Upper lobe of left lung (tissue), 6 donors: ENCODE data around the gene TRAF3. TPM values are rescaled to one million over a fixed set of nuclear protein-coding genes. Genes with fewer than 3 reads are reported as not detected.
A peak's percentile ranks its signal among the peaks of the same experiment; 100 is the strongest.

ENCODE experiments used
- ATAC-seq, 2 donors: fragments of 200-7000 bp; cut with Tn5 transposase; one replicate each; pipeline ENCODE4 v1.9.1; 2022; ENCODE audit warnings: mild to moderate bottlenecking in 2 of 2, moderate library complexity in 2 of 2; ENCODE audit not compliant: low FRiP score in 2 of 2
- DNase-seq, 2 donors: peaks; one replicate each; pipeline ENCODE4 v3.0.0-alpha.2; 2019 to 2020
- H3K27ac ChIP-seq, 4 donors: fragments of 200-600 bp; sonication (generic); one replicate each; pipeline ENCODE4 v1.5.1; 2016 to 2019
- H3K27me3 ChIP-seq, 4 donors: fragments of 200-600 bp; sonication (generic); one replicate each; pipeline ENCODE4 v1.5.1; 2017 to 2019
- H3K36me3 ChIP-seq, 4 donors: fragments of 200-600 bp; sonication (generic); one replicate each; pipeline ENCODE4 v1.5.1; 2016 to 2019
- H3K4me1 ChIP-seq, 4 donors: fragments of 200-600 bp; sonication (generic); one replicate each; pipeline ENCODE4 v1.5.1; 2018 to 2019
- H3K4me3 ChIP-seq, 4 donors: fragments of 200-600 bp; sonication (generic); one replicate each; pipeline ENCODE4 v1.5.1; 2017 to 2019; ENCODE audit warnings: mild to moderate bottlenecking in 2 of 4, moderate library complexity in 1 of 4
- H3K9me3 ChIP-seq, 4 donors: fragments of 200-600 bp; sonication (generic); one replicate each; pipeline ENCODE4 v1.5.1; 2018 to 2019
- EP300 ChIP-seq, 4 donors: sonication (generic); formaldehyde crosslinking; IDR thresholded peaks; one replicate each; pipeline ENCODE4 v1.5.1; 2017; ENCODE audit warnings: antibody characterized with exemption in 4 of 4, control low read depth in 2 of 4
- POLR2A ChIP-seq, 4 donors: fragments of 450-650 bp; IDR thresholded peaks; one replicate each; pipeline ENCODE4 v1.5.1; 2016 to 2017; ENCODE audit warnings: antibody characterized with exemption in 4 of 4, mild to moderate bottlenecking in 2 of 4
- POLR2AphosphoS5 ChIP-seq, 2 donors: sonication (generic); formaldehyde crosslinking; IDR thresholded peaks; one replicate each; pipeline ENCODE4 v1.5.1; 2017; ENCODE audit warnings: antibody characterized with exemption in 2 of 2
- WGBS, 2 donors: methylation state at CpG; one replicate each; pipeline ENCODE4 v1.1.5; 2017 to 2018; 5-methylcytosine and 5-hydroxymethylcytosine counted together
- total RNA-seq, 6 donors: library from RNA; depleted of rRNA in 4 of 6; stranded (reverse); fragments of >200 nt in 4 of 6; gene quantifications; one replicate each; pipeline versions ENCODE4 v1.1.0 to v1.2.1, GENCODE V29; 2016 to 2021
- TF ChIP-seq, protein P1 (sequence below), 6 experiments: fragments of 450-650 bp in 4 of 6; fragments of 200-600 bp in 2 of 6; sonication (generic) in 2 of 6; IDR thresholded peaks; one replicate each; pipeline ENCODE4 v1.5.1; 2016 to 2019; ENCODE audit warnings: antibody characterized with exemption in 6 of 6
- donor health status: DM: no; HTN: no; CAD: no; lungs with moderate emphysema.
- donor health status: DM: no; HTN: yes; CAD: no; lungs with severe emphysema.

Gene TRAF3
- total RNA-seq, 6 donors from 2014 or later = 14.7 to 45.4 (median 22.1) TPM

DNA sequence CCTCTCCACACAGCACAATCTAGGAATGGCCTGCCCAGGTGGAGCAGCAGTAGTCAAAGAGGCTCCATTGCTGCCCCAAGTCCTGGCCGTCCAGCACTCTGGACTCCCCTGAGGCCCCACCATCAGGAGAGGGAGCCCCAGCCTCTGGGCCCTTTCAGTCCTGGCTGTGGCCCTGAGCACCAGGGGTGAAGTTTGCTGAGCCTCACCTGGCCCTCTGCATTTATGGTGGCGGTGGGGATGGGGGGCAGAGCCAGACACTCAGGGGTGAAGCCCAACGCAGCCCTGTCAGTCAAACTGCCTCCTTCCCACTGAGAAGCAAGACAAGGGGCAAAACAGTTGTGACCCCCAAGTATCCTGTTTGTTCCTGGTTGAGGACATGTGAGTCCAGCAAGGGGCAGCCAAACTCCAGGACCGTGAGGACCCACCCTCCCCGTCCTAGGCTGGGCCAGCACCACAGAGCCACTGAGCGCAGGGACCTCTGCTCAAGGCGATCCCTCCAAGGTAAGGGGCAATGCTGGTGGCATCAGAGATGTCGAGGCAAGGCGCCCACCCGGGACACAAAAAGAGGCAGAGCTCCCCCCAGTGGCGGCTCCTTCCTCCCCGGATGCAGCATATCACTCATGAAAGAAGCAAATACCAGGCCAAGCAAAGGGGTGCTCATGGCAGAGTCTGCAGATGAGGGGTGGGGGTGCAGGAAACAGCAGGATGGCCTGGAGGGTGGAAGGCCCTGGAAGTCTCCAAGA lies 140.4 kb downstream of the TRAF3 start:
- ATAC-seq = peak in 1 of 2 donors; percentile 50

DNA sequence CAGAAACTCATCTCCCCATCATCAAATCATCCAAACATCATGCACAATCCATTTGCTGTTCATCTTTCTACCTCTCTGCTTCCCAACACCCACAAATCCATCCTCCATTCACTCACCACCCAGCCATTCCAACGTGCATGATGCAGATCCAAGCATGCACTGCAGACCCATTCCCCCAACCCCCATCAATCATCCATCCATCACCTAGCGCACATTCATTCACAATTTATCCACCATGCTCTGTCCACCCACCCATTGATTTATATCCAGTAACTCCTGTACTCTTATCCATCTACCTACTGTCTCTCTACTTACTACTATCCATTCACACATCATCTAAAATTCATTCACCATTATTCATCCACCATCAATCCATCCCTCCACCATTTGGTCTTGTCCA lies 141.2 kb downstream of the TRAF3 start:
- no peaks in the 10 kb centered on the region for H3K9me3 ChIP-seq
- H3K4me1 ChIP-seq = peaks cover 7 to 11% (median 10%) of the 10 kb centered on the region in 4 donors
- 53 to 55% methylated on average over 2 of the region's 2 CpGs for WGBS, 2 donors
- no peak for DNase-seq
- H3K27ac ChIP-seq = no peak overlapping the region
- H3K4me3 ChIP-seq = no peak overlapping the region
- ATAC-seq = no peak
- H3K36me3 ChIP-seq = no peaks in the 10 kb centered on the region
- peaks cover 0 to 12% (median 4%) of the 10 kb centered on the region in 4 donors for H3K27me3 ChIP-seq
- TF ChIP-seq POLR2A (IDR thresholded peaks at IDR 0.05) = no peak
- TF ChIP-seq, protein P1, sequence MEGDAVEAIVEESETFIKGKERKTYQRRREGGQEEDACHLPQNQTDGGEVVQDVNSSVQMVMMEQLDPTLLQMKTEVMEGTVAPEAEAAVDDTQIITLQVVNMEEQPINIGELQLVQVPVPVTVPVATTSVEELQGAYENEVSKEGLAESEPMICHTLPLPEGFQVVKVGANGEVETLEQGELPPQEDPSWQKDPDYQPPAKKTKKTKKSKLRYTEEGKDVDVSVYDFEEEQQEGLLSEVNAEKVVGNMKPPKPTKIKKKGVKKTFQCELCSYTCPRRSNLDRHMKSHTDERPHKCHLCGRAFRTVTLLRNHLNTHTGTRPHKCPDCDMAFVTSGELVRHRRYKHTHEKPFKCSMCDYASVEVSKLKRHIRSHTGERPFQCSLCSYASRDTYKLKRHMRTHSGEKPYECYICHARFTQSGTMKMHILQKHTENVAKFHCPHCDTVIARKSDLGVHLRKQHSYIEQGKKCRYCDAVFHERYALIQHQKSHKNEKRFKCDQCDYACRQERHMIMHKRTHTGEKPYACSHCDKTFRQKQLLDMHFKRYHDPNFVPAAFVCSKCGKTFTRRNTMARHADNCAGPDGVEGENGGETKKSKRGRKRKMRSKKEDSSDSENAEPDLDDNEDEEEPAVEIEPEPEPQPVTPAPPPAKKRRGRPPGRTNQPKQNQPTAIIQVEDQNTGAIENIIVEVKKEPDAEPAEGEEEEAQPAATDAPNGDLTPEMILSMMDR (IDR thresholded peaks at IDR 0.05) = no peak
- TF ChIP-seq POLR2AphosphoS5 (IDR thresholded peaks at IDR 0.05) = no peak
- TF ChIP-seq EP300 (IDR thresholded peaks at IDR 0.05) = no peak

More for the DNA sequence above, 140.4 kb downstream of the TRAF3 start:
- H3K4me3 ChIP-seq = no peak overlapping the region
- peaks cover 0 to 5% (median 0%) of the 10 kb centered on the region in 4 donors for H3K27me3 ChIP-seq
- 20 to 24% methylated on average over 1 to 6 of the region's 12 CpGs for WGBS, 2 donors
- H3K4me1 ChIP-seq = peaks cover 0 to 3% (median 2%) of the 10 kb centered on the region in 4 donors
- H3K36me3 ChIP-seq = no peaks in the 10 kb centered on the region
- H3K27ac ChIP-seq = no peak overlapping the region
- DNase-seq = peak; percentile 58 to 61
- H3K9me3 ChIP-seq = no peaks in the 10 kb centered on the region
- TF ChIP-seq POLR2AphosphoS5 (IDR thresholded peaks at IDR 0.05) (no peak), POLR2A (IDR thresholded peaks at IDR 0.05) (no peak), EP300 (IDR thresholded peaks at IDR 0.05) (no peak)
- TF ChIP-seq, protein P1 (IDR thresholded peaks at IDR 0.05) = peak; percentile 27 to 65 (median 54)

DNA sequence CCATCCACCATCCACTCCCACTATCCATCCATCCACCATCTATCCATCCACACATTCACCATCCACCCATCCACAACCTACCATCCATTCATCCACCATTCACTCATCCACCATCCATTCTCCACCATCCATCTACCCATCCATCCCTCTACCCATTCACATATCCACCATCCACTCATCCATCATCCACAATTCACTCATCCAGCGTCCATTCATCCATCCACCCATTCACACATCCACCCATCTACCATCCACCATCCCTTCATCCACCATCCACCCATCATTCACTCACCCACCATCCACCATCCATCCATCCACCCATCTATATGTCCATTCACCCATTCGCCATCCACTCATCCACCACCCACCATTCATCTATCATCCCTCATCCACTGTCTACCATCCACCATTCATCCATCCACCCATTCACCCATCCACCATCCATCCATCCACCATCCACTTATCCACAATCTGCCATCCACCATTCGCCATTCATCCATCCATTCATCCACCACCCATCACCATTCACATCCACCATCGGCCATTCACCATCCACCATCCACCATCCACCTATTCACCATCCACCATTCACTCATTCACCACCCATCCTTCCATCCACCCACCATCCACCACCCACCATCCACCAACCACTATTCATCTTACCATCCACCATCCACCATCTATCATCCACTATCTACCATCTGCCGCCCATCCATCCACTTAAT lies 143.2 kb downstream of the TRAF3 start:
- no peak for DNase-seq
- Histone ChIP-seq H3K4me3 (no peak overlapping the region), H3K27ac (no peak overlapping the region), H3K9me3 (no peaks in the 10 kb centered on the region), H3K4me1 (peaks cover 7 to 18% (median 15%) of the 10 kb centered on the region in 4 donors), H3K27me3 (peaks cover 0 to 22% (median 16%) of the 10 kb centered on the region in 4 donors), H3K36me3 (no peaks in the 10 kb centered on the region)
- TF ChIP-seq EP300 (IDR thresholded peaks at IDR 0.05) = no peak
- TF ChIP-seq POLR2A (IDR thresholded peaks at IDR 0.05) = no peak
- TF ChIP-seq POLR2AphosphoS5 (IDR thresholded peaks at IDR 0.05) = no peak
- TF ChIP-seq, protein P1 (IDR thresholded peaks at IDR 0.05) = no peak
- 91 to 97% methylated on average over 5 of the region's 5 CpGs for WGBS, 2 donors
- no peak for ATAC-seq

DNA sequence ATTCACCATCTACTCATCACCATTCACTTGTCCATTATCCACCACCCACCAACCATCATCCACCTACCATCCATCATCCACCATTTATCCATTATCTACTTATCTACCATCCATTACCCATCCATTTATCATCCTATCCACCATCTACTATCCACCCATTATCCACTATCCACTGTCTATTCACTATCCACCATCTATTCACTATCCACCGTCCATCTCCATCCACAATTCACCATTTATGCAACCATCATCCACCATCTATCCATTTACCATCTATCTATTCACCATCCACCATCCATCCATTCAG lies 143.7 kb downstream of the TRAF3 start:
- ATAC-seq = no peak

DNA sequence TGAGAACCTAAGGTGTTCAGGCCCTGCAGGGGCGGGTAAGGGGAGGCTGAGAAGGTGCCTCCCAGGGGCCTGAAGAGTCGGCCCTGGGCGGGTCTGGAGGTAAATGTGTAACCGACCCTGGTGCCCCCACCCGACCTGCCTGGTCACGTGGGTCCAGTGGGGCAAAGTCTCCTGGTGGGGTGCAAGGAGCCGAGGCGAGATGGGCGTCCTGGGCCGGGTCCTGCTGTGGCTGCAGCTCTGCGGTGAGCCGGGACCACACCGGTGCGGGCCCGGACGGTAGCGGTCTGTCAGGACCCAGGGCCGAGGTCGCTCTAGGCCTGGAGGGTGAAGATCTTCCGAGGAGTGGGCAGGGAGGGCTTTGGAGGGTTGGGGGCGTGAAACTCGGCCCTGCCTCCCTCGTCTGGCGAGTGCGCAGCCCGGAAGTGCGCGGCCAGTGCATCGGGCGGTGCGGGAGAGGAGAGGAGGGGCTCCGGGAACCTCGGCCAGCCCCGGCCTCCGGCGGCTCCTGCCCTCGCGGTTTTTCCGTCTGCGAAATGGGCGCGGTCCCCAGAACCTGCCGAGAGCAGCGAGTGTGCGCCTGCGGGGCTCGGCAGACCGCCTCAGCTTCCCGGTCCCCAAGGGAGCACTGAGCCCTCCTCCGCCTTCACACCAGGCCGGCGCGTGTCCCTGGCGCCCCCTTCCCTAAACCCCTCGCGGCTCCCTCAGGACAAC lies 145.4 kb downstream of the TRAF3 start, which contains the start of gene AMN:
Gene AMN, plus strand, starts transcription at position 174 of the 711 bp plus-strand sequence. Its CDS starts 26 bp downstream, at position 200.
- TF ChIP-seq POLR2A (IDR thresholded peaks at IDR 0.05) (no peak), POLR2AphosphoS5 (IDR thresholded peaks at IDR 0.05) (no peak), EP300 (IDR thresholded peaks at IDR 0.05) (no peak)
- TF ChIP-seq, protein P1 (IDR thresholded peaks at IDR 0.05) = no peak
- peaks cover 0 to 22% (median 16%) of the 10 kb centered on the region in 4 donors for H3K27me3 ChIP-seq
- H3K27ac ChIP-seq = no peak within 1 kb of the TSS
- ATAC-seq (peak in 1 of 2 donors; percentile 32), DNase-seq (peak in 1 of 2 donors; percentile 84)
- no peaks in the 10 kb centered on the region for H3K9me3 ChIP-seq
- H3K4me1 ChIP-seq = peaks cover 7 to 25% (median 16%) of the 10 kb centered on the region in 4 donors
- peak within 1 kb of the TSS in 3 of 4 donors; percentile 10 to 39 (median 31) for H3K4me3 ChIP-seq
- H3K36me3 ChIP-seq = no peaks in the 10 kb centered on the region
- 15 to 19% methylated on average over 10 to 38 of the region's 56 CpGs for WGBS, 2 donors

More for the DNA sequence above, 143.7 kb downstream of the TRAF3 start:
- peaks cover 0 to 22% (median 16%) of the 10 kb centered on the region in 4 donors for H3K27me3 ChIP-seq
- no peaks in the 10 kb centered on the region for H3K9me3 ChIP-seq
- no peak for DNase-seq
- no peak overlapping the region for H3K4me3 ChIP-seq
- 88 to 93% methylated on average over 1 of the region's 1 CpG for WGBS, 2 donors
- no peaks in the 10 kb centered on the region for H3K36me3 ChIP-seq
- H3K4me1 ChIP-seq = peaks cover 7 to 18% (median 15%) of the 10 kb centered on the region in 4 donors
- TF ChIP-seq EP300 (IDR thresholded peaks at IDR 0.05) (no peak), POLR2AphosphoS5 (IDR thresholded peaks at IDR 0.05) (no peak), POLR2A (IDR thresholded peaks at IDR 0.05) (no peak)
- H3K27ac ChIP-seq = no peak overlapping the region
